Mucosa of descending colon (tissue), 3 donors: ENCODE results near the gene CDKAL1. TPM values are rescaled to one million over a fixed set of nuclear protein-coding genes. Genes with fewer than 3 reads are reported as not detected.
"Not testable (repeated sequence)": the region's sequence is repeated elsewhere in the genome, so short reads cannot be mapped to it uniquely, and the experiment has no call there.

Source experiments
- ATAC-seq: fragments of 200-7000 bp; cut with Tn5 transposase; one replicate; pipeline ENCODE4 v1.9.1; 2020; ENCODE audit warnings: mild to moderate bottlenecking, moderate library complexity
- DNase-seq, 3 donors: peaks; one replicate each; pipeline ENCODE4 v3.0.0-alpha.2; 2020
- H3K36me3 ChIP-seq: fragments of 200-600 bp; one replicate; pipeline ENCODE4 v1.8.0; 2021; ENCODE audit warnings: low read depth, mild to moderate bottlenecking
- H3K4me1 ChIP-seq: fragments of 200-600 bp; one replicate; pipeline ENCODE4 v1.8.0; 2021; ENCODE audit warnings: low read depth, mild to moderate bottlenecking
- H3K4me3 ChIP-seq: fragments of 200-600 bp; one replicate; pipeline ENCODE4 v1.8.0; 2021; ENCODE audit warnings: mild to moderate bottlenecking
- H3K9me3 ChIP-seq: fragments of 200-600 bp; one replicate; pipeline ENCODE4 v1.8.0; 2021; ENCODE audit warnings: mild to moderate bottlenecking
- CTCF ChIP-seq: fragments of 200-600 bp; IDR thresholded peaks from one replicate; pipeline ENCODE4 v1.8.0; 2022; ENCODE audit warnings: antibody characterized with exemption, mild to moderate bottlenecking
- intact Hi-C, 2 donors: fragments of 100-400 bp; cut with DNase I in 1 of 2; cut with micrococcal nuclease in 1 of 2; formaldehyde crosslinking; loops; one replicate each; pipeline versions ENCODE4 v1.11.0 to v1.11.1; 2022; cut with DNase I, micrococcal nuclease
- total RNA-seq, 3 donors: library from RNA; stranded (reverse); fragmentation: NEBNext Ultra II Directional in 2 of 3; extraction: Animal tissue kit (Norgen Biotek cat#: 25700) in 2 of 3; gene quantifications; one replicate each; pipeline versions ENCODE4 v1.2.1 to v1.2.4, GENCODE V29; 2021 to 2023
- donor health status: DM: no; HTN: no; CAD: no; lungs with moderate emphysema.
- donor health status: DM: no; HTN: no; CAD: no.
- donor health status: DM: no; HTN: yes; CAD: no.

The CDKAL1 gene
- total RNA-seq, 3 donors from 2014 or later: 13.4 to 15.5 (median 15.3) TPM

DNA sequence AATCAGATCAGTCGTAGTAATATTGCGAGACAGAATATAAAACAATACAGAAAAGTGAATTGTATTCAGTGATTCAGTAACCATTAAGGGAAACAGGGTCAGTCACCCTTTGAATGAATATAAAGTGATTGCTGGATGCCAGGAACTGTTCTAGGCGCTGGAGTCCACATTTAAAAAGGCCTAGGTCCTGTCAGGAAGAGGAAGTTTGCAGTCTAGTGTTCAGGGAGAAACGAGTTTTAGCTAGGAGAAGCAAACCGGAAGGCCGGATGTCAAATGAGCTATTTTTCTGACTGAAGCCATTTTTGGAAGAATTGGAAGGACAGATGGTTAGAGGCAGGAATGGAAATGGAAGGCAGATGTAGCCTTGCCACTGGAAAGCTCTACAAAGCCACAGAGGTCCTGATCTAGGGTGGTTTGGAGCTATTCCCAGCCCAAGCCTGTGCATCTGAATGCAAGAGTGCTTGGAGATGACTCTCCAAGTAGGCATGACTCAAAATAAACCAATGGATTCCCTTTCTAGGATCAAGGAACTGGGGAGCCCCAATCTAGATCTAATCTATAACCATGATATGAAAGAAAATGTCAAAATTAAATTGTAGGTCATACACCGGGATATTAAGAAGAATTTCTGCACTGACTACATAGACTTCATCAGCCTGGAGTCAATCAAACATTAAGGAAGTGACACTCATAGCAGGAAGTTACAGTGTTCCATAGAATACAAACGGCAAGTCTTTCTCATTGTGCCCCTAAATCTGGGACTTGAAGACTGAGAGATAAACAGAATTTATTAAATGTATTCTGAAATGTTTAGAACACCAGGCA, 36.8 kb upstream of the CDKAL1 start:
- no peaks in the 10 kb centered on the region for H3K9me3 ChIP-seq
- no peak for TF ChIP-seq CTCF
- no peaks in the 10 kb centered on the region for H3K4me1 ChIP-seq
- no peak overlapping the region for H3K4me3 ChIP-seq
- intact Hi-C loops: no loop called here
- ATAC-seq (no peak), DNase-seq (no peak)
- no peaks in the 10 kb centered on the region for H3K36me3 ChIP-seq

DNA sequence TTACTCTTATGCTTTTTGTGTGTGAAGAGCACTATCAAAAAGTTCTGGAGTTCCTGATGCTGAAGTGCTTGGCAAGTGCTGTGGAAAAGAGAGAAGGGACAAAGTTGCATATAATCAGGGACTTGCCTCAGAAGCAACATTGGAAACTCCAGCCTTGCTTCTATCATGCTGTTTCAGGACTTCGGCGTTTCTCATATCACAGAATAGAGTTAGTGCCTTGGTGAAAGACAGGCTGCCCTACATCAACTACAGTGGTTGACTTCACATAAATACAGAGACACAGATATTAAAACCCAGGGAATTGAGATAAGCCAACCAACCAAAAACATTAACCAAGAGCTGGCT, 36.2 kb upstream of the CDKAL1 start:
- intact Hi-C loops: no loop called here
- TF ChIP-seq CTCF: no peak
- Histone ChIP-seq H3K36me3 (no peaks in the 10 kb centered on the region), H3K4me3 (no peak overlapping the region), H3K4me1 (no peaks in the 10 kb centered on the region), H3K9me3 (no peaks in the 10 kb centered on the region)
- ATAC-seq: no peak
- no peak for DNase-seq

- H3K36me3 ChIP-seq: no peaks in the 10 kb centered on the region
- no peak overlapping the region for H3K4me3 ChIP-seq
- ATAC-seq (no peak), DNase-seq (no peak)
- intact Hi-C loops: no loop called here
- no peaks in the 10 kb centered on the region for H3K9me3 ChIP-seq
- no peak for TF ChIP-seq CTCF
- no peaks in the 10 kb centered on the region for H3K4me1 ChIP-seq
These were observed 25.0 kb upstream of the CDKAL1 start for GRCh38 chr6:20509212-20509611.

DNA sequence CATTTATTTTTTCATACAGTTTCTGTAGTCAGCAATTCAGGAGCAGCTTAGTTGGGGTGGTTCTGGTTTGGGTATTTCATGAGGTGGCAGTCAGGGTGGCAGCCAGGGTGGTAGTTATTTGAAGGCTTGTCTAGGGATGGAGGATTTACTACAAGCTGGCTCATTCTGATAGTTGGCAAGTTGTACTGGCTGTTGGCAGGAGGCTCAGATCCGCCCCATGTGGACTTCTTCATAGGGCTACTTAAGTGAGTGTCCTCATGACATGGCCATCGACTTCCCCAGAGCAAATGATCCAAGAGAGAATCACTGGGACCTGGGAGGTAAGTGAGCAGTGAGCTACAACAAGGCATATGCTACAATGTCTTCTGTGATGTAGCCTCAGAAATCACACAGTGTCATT, 22.4 kb upstream of the CDKAL1 start:
- no peaks in the 10 kb centered on the region for H3K9me3 ChIP-seq
- H3K4me1 ChIP-seq: no peaks in the 10 kb centered on the region
- DNase-seq (no peak), ATAC-seq (no peak)
- no peak overlapping the region for H3K4me3 ChIP-seq
- H3K36me3 ChIP-seq: no peaks in the 10 kb centered on the region
- no peak for TF ChIP-seq CTCF
- intact Hi-C loops: no loop called here

DNA sequence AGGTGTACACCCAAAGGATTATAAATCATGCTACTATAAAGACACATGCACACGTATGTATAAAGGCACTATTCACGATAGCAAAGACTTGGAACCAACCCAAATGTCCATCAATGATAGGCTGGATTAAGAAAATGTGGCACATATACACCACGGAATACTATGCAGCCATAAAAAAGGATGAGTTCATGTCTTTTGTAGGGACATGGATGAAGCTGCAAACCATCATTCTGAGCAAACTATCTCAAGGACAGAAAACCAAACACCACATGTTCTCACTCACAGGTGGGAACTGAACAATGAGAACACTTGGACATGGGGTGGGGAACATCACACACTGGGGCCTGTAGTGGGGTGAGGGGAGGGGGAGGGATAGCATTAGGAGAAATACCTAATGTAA, 9.0 kb upstream of the CDKAL1 start:
- intact Hi-C loops: loop anchor here in 1 of 2 donors (5.0 to 10.0 kb wide), 3 partner anchors 118 to 430 kb away; no protein-coding TSS in a partner anchor
- not testable (repeated sequence) for DNase-seq, H3K4me3 ChIP-seq, H3K9me3 ChIP-seq, H3K4me1 ChIP-seq, ATAC-seq, H3K36me3 ChIP-seq

GRCh38 chr6:20529086-20529448, 5.2 kb upstream of the CDKAL1 start:
- not testable (repeated sequence) for H3K36me3 ChIP-seq, H3K9me3 ChIP-seq, H3K4me3 ChIP-seq, H3K4me1 ChIP-seq
- intact Hi-C loops: loop anchor here (2.0 to 10.0 kb wide), 4 partner anchors 122 to 434 kb away; no protein-coding TSS in a partner anchor
- peak; percentile 22 for TF ChIP-seq CTCF
- ATAC-seq: peak; percentile 89
- DNase-seq: peak in 1 of 3 donors; percentile 10
